ENCODE results near the gene PPARA. TPM values are rescaled to one million over a fixed set of nuclear protein-coding genes. Genes with fewer than 3 reads are reported as not detected.

Gene PPARA
- total and polyA plus RNA-seq, 11 donors, result 21.1 to 96.4 (median 80.4) TPM

- WGBS, 4 donors, result 95 to 97% (median 95%) methylated on average over 7 of the region's 7 CpGs
- Histone ChIP-seq H3K4me3 (no peak overlapping the region), H3K9me3 (no peaks in the 10 kb centered on the region), H3K27me3 (no peaks in the 10 kb centered on the region), H3K36me3 (peaks cover 0 to 63% (median 30%) of the 10 kb centered on the region in 9 donors), H3K27ac (no peak overlapping the region), H3K4me1 (no peaks in the 10 kb centered on the region)
- intact Hi-C loops (cut with DNase I), result no loop called here
- TF ChIP-seq POLR2A (IDR thresholded peaks at IDR 0.05), result no peak
- no peak for TF ChIP-seq CTCF (IDR thresholded peaks at IDR 0.05)
- no peak for DNase-seq
- ATAC-seq, result no peak
Observed at GRCh38 chr22:46226577-46226976, 76.3 kb downstream of the PPARA start.

GRCh38 chr22:46229701-46230100, 79.4 kb downstream of the PPARA start:
- Histone ChIP-seq H3K27ac (no peak overlapping the region), H3K4me3 (no peak overlapping the region), H3K9me3 (no peaks in the 10 kb centered on the region), H3K36me3 (peaks cover 0 to 51% (median 24%) of the 10 kb centered on the region in 9 donors), H3K27me3 (no peaks in the 10 kb centered on the region), H3K4me1 (peaks cover 0 to 24% (median 9%) of the 10 kb centered on the region in 12 donors)
- TF ChIP-seq CTCF (IDR thresholded peaks at IDR 0.05) (no peak), POLR2A (IDR thresholded peaks at IDR 0.05) (no peak)
- intact Hi-C loops (cut with DNase I), result no loop called here
- no peak for DNase-seq
- WGBS, 4 donors, result 89 to 91% (median 91%) methylated on average over 8 of the region's 8 CpGs
- no peak for ATAC-seq

DNA sequence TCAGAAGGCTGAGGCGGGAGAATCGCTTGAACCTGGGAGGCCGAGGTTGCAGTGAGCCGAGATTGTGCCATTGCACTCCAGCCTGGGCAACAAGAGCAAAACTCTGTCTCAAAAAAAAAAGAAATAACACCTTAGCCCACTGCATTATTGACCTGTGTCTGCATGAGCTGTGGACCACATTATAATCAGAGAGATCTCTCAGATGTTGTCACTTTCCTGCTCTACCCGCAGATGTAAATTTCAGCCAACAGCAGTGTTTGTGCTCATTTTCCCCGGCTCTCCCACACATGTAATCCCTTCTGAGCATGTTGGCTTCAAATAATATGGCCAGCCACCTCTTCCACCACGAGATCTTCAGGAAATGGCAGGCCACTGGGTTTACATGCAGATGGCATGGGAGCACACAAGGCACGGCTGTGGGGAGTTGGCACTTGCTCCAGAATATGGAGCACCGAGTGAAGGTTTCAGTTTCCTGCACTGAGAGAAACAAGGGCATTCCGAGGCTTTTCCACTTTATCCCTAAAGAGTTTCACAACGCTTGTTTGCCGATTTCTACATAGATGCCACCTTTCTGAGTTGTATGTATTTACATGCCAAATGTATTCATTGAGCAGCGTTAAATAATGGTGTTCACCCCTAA, 80.1 kb downstream of the PPARA start:
- no peak for ATAC-seq
- H3K27ac ChIP-seq, result no peak overlapping the region
- no peaks in the 10 kb centered on the region for H3K27me3 ChIP-seq
- intact Hi-C loops (cut with DNase I), result no loop called here
- 77 to 92% (median 89%) methylated on average over 13 of the region's 13 CpGs for WGBS, 4 donors
- peaks cover 0 to 24% (median 9%) of the 10 kb centered on the region in 12 donors for H3K4me1 ChIP-seq
- peaks cover 0 to 58% (median 27%) of the 10 kb centered on the region in 9 donors for H3K36me3 ChIP-seq
- TF ChIP-seq POLR2A (IDR thresholded peaks at IDR 0.05) (no peak), CTCF (IDR thresholded peaks at IDR 0.05) (no peak)
- DNase-seq, result no peak
- no peak overlapping the region for H3K4me3 ChIP-seq
- no peaks in the 10 kb centered on the region for H3K9me3 ChIP-seq

- H3K27ac ChIP-seq, result peak overlapping the region in 11 of 12 donors; percentile 48 to 86 (median 68)
- H3K36me3 ChIP-seq, result peaks cover 0 to 70% (median 43%) of the 10 kb centered on the region in 9 donors
- DNase-seq (peak; percentile 63 to 84 (median 76)), ATAC-seq (peak; percentile 72 to 93 (median 88))
- TF ChIP-seq POLR2A (IDR thresholded peaks at IDR 0.05) (no peak), CTCF (IDR thresholded peaks at IDR 0.05) (no peak)
- intact Hi-C loops (cut with DNase I), result no loop called here
- no peaks in the 10 kb centered on the region for H3K9me3 ChIP-seq
- WGBS, 4 donors, result 27 to 40% (median 31%) methylated on average over 9 of the region's 9 CpGs
- no peaks in the 10 kb centered on the region for H3K27me3 ChIP-seq
- peaks cover 0 to 39% (median 13%) of the 10 kb centered on the region in 12 donors for H3K4me1 ChIP-seq
- no peak overlapping the region for H3K4me3 ChIP-seq
Observed at GRCh38 chr22:46233231-46233630, 82.9 kb downstream of the PPARA start.
